Hematopoietic multipotent progenitor cell treated with erythropoietin and hydrocortisone succinate and interleukin-3 and kit ligand, for 15 days (in vitro differentiated cells): ENCODE data around the gene NTRK1.
A peak's percentile ranks its signal among the peaks of the same experiment; 100 is the strongest.

ENCODE experiments used
- DNase-seq: peaks from one replicate; pipeline ENCODE4 v3.0.0-alpha.2; 2015; ENCODE audit warnings: low spot score

The NTRK1 gene

DNA sequence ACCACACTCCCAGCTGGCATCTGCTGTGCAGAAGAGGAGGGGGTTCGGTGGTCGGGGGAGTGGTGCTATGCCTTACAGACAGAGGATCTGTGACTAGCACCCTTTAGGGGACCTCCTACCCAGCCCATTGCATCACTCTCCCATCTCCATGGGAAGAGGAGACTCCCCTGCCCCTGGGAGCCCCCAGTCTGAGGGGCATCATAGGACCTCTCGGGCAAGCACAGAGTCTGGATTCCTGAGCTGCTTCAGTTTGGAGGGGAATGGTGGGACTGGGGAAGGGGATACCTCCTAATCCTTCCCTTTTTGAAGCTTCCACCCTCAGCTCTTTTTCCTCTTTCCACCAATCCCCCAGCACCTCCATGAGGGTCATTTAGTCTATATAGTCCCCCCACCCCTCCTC is 3.1 kb upstream of the NTRK1 start:
- no peak for DNase-seq

DNA sequence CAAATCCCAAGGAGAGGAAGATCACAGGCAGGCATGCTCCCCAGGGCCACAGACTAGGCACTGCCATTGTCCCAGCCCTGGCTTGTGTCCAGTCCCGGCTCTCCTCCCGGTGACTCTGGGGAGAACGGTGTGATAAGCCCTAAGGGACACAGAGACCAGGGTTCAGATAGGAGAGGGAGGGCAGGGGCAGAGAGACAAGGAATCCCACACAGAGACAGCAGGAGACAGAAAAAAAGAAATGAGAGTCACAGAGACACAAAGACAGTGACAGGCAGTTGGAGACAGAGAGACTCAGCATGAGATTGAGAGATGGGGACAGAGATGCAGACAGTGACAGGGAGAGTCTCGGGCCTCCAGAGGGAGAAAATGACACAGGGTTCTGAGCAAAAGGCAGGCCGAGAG is 2.1 kb upstream of the NTRK1 start:
- no peak for DNase-seq

DNA sequence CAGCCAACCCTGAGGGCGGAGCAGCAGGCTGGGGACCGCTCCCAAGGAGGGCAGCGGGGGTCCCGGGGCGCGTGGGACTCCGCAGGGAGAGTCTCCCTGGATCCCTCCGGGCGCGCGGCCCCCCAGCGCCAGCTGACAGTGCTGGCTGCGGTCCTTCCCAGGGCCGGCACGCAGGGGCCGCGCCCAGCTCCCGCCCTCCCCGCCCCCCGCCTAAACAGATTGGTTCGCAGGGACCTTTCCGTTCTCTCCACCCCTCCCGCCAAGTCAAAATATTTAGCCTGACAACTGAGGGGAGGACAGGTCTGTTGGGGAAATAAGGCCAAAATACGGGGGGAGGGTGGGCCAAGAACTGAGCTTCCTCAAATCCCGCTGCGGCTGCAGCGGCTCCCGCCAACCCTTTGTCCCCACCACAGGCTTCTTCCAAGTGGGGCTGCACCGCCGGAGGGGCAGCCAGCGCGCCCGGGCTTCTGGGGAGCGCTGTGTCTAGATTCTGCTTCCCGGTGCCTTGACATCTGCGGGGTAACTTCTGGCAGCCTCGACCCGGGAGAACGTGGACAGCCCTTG is 1.6 kb upstream of the NTRK1 start, which contains the start of gene INSRR:
TSS of gene INSRR (minus strand) at position 159 of the 564 bp plus-strand sequence. CDS start 496 bp downstream, outside the sequence.
- no peak for DNase-seq

DNA sequence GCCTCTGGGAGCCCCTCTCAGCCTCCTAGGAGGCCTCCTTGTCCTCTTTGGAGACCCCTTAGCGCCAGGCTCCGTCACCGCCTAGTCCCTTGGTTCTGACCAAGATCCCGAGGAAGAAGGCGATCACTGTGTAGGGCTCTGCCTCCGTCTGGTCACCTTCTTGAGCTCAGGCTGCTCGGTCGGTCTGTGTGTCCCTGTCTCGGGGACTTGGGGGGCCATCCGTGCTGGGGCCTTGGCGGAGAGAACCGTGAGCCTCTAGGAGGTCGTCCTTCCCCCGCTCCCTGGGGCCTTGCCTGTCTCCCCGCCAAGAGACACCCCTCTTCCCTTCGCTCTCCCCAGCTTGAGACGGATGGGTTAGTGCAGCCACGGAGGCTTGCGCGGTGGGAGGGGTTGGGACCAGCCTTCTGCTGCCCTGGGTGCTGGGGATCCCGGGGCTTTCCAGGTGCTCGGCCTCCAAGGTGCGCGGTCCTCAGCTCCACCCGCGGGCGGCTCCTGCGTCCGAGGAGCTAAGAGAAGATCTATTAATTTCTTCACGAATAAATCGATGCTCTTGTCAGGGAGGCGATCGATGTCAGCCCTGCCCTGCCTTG is 1.0 kb upstream of the NTRK1 start:
- no peak for DNase-seq

DNA sequence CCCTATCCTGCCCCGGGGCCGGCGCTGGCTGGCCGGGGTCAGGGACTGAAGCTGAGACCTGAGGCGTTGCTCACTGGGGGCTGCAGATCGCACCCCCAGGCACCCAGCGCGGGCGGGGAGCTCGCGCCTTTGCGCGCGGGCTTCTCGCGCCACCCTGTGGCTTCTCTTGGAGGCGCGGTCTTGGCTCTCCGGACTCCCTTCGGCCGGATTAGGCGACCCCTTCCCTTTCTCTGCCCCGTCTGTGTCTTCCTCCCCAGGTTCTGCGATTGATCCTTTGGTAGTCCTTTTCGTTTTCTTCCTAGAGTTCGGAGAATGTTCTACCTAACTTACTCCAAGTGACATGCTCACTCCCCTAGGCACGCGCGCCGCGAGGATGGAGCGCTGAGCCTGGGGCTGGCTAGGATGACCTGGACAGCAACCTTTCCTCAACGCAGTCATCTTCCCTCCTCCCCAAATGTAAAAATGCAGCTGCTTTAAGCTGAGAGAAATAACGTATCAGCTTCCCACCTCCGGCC is 495 bp upstream of the NTRK1 start:
- peak; percentile 46 for DNase-seq

DNA sequence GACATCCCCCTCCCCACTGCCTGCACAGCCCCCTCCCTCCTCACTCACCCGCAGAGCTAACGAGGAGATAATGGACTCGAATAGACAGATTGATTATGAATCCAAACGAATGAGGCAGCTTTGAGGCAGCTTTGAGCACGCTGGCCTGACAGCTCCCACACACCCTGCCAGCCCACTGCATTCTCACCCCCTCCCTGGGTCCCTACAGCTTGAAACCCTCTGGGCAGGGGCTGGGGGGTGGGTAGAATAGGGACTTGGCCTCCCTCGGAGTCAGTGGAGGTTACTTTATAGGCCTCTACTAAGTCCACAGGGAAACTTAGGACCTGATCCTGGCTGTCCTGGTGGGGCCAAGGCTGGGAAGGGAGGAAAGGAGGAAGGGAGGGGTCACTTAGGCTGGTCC is 1.9 kb downstream of the NTRK1 start:
- DNase-seq, result no peak

DNA sequence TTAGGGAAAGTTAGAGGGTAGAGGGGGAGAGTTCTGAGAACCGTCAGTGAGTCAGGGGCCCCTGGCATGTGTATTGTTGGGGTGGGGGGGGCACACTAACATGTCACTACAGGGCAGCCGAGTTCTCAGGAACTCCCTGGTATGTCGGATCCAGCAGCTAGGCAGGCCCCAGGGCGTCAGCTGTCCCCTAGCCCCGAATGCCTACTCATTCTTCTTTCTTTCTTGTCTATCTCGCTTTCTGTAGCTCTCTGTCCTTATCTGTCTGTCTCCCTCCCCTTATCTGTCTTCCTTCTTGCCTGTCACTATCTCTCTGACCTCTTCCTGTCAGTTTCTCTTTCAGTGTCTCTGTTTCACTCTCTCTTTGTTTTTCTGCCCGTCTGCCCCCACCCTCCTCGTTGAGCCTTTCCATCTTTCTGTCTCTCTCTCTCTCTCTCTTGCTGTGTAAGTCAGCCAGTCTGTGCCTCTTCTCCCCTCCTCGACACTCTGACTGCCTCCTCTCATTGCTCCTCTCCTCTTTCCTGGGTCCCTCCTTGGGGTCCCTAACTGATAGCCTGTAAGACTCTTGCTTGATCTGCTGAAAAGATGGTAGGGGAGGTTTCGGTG is 2.4 kb downstream of the NTRK1 start:
- peak; percentile 23 for DNase-seq

DNA sequence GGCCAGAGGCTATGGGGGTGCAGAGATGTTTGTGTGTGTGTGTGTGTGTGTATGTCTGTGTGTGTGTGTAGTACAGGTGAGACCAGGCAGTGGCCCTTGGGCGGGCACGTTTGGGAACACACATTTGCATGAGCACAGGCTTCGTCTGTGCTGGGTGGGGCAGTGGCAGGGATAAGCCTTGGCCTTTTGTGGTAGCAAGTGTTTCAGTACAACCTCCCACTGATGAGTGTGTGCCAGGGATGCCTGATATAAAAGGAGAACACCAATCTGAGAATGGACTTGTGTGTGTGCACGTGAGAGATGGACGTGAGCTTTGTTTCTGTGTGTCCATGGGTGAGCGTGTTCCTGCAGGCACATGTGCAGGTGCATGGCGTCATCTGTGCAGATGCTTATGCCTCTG is 3.0 kb downstream of the NTRK1 start:
- DNase-seq, result no peak

DNA sequence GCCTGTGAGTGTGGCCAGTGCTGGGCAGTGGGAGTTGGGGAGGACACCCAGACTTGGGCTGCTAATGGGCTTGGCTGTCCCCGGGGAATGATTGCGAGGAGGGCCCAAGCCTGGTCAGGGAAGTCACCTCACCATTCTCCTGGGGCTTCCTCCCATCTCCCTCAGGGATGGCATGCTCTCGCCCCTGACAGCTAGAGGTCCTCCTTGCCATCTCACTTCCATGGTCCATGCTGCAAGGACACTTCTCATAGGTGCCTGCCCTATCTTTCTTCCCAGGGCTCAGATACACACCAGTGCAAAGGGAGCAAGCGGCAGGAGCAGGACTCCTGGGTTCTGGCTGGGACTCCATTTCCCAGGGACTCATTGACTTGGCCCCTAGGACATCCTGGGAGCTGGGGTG is 4.1 kb downstream of the NTRK1 start:
- no peak for DNase-seq

DNA sequence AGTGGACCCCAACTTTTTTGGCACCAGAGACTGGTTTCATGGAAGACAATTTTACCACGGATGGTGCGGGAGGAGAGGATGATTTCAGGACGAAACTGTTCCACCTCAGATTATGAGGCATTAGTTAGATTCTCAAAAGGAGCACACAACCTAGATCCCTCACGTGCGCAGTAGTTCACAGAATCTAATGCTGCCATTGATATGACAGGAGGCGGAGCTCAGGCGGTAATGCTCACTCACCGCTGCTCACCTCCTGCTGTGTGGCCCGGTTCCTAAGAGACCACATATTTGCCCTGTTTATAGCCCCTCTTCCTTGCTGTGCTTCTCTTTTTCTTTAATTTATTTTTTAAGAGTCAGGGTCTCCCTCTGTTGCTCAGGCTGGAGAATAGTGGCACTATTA is 4.6 kb downstream of the NTRK1 start:
- no peak for DNase-seq

DNA sequence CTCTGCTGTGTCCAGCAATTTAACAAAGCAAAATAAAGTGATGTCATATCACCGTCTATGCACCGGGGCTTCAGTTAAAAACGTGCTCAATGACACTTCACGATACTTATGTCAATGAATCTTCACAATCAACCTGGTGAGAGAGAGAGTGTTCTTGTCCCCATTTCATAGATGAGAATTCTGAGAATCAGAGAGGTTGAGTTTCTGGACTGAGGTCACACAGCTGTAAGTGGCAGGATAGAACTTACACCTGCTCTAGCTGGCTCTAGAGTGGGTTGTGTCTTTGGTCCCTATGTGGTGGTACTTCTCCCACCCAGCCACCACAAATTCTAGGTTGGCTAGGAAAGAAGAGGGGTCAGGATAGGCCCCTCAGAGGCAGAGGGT is 5.2 kb downstream of the NTRK1 start:
- DNase-seq, result no peak

DNA sequence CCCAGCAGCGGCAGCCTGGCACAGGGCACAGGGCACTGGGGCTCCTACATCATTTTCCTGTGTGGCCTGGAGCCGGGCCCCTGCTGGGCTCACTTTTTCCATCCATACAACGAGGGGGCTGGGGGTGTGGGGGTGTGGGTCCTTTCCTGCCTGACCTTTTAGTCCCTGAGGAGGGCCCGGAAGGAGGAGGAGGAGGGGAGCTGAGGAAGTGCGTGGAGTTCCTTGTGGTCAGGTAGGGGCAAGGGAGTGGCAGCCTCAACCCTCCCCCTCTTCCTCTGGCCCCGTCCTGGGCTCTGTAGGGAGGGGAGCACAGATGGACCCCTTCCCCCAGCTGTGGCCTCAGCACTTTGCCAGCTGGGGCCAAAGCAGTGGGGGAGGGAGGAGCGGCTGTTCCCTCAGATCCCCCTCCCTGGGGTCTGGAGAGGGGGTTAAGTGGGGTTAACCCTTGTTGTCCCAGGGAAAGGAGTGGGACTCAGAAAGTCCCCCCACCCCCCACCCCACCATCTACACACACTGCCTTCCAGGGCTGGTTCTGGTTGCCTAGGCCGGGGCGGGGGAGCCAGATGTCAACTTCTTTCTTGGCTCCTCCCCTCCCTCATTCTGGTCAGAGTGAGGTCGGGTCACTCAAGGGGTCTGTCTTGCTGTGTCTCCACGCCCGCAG is 5.7 kb downstream of the NTRK1 start:
- no peak for DNase-seq

DNA sequence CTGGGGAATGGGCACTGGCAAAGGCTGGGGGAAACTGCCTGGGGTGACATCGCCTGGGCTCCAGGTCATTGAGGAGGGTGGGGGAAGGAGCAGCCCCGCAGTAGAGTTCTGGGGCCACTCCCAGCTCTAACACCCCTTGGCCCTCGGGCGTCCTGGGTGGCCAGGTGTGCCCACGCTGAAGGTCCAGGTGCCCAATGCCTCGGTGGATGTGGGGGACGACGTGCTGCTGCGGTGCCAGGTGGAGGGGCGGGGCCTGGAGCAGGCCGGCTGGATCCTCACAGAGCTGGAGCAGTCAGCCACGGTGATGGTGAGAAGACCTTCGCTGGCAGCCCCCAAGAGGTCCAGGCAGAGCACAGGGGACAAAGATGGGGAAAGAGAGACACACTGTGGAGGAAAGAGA is 7.7 kb downstream of the NTRK1 start:
- DNase-seq, result no peak

DNA sequence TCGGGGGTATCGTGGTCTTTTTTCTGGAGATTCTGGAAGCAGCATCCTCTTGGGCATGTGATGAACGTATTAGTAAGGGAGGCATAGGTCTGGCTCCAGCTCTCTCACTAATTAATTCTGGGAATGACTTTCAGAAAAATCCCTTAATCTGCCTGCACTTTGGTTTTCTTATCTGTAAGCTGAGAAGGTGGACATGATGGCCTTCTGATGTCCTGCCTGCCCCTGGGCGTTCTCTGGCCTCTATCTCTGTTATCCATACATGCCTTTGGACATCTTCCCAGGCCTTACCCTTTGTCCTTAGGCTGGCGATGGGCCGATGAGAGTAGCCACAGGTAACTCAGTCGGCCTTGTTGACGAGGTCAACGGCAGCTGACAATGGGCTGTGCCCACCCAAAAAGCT is 8.8 kb downstream of the NTRK1 start:
- no peak for DNase-seq

DNA sequence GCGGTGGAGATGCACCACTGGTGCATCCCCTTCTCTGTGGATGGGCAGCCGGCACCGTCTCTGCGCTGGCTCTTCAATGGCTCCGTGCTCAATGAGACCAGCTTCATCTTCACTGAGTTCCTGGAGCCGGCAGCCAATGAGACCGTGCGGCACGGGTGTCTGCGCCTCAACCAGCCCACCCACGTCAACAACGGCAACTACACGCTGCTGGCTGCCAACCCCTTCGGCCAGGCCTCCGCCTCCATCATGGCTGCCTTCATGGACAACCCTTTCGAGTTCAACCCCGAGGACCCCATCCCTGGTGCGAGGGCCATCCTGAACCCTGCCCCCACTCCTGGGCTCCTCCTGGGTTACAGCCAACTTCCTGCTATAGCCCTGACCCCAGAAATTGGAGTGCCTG is 13.0 kb downstream of the NTRK1 start:
- no peak for DNase-seq

DNA sequence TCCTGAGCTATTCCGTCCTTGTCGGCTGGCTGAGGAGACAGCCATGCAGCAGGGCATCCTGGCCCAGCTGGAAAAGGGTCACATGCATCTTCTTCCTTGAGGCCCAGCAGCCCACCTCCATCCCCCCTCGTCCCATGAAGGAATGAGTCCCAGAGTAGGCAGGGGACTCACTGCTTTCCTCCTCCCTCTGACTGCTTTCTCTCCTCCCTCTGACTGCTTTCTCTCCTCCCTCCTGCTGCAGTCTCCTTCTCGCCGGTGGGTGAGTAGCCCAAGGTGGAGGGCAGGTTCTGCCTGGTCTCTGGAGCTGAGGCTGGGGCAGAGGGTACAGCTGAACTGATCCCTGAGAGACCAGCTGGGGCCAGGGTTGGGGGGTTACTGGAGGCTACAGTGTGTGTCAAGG is 13.5 kb downstream of the NTRK1 start:
- DNase-seq, result no peak

DNA sequence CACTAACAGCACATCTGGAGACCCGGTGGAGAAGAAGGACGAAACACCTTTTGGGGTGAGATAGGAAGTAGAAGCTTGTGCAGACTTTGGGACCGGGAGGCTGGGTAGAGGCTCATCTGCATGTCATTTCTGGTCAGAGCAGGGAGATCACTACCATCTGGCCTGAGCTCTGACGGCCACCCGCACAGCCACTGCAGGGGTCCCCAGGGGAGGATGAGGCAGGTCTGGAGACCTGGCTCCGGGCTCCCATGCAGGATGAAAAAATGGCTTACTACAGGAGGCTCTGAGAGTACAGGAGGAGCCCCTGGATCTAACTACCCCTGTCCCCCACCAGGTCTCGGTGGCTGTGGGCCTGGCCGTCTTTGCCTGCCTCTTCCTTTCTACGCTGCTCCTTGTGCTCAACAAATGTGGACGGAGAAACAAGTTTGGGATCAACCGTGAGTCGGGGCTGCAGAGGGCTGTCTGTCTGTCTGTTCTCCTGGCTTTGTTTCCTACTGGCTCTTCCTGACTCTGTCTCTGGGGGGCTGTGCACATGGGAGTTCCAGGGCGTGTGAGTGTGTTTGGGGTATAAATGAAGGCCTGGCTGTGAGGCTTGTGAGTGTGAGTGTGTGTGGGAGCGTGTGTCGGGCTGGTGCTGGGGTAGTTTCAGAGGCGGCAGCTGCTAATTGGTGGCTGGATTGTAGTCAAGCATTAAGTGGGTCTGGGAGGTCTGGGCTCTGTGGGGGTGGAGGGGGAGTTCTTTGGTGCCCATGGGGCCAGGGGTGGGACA is 14.1 kb downstream of the NTRK1 start:
- DNase-seq, result no peak

DNA sequence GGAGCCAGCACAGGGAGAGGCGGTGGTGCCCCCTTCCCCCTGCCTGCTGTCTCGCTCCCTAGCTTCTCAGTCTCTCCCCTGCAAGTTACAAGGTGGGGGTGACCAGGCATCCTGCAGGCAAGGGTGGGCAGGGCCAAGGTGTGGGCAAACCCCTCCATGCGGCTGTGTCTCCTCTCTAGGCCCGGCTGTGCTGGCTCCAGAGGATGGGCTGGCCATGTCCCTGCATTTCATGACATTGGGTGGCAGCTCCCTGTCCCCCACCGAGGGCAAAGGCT is 14.6 kb downstream of the NTRK1 start:
- no peak for DNase-seq

DNA sequence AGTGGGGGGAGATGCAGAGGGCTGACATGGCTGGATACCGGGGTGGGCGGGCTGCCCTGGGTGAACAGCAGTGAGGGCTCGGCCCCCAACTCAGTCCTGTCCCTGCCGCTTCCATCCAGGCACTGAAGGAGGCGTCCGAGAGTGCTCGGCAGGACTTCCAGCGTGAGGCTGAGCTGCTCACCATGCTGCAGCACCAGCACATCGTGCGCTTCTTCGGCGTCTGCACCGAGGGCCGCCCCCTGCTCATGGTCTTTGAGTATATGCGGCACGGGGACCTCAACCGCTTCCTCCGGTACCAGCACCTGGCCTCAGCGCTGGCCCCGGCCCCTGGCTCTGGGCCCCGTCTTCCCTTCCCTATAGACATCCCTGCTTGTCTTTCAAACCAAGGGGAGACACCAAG is 15.6 kb downstream of the NTRK1 start:
- no peak for DNase-seq

DNA sequence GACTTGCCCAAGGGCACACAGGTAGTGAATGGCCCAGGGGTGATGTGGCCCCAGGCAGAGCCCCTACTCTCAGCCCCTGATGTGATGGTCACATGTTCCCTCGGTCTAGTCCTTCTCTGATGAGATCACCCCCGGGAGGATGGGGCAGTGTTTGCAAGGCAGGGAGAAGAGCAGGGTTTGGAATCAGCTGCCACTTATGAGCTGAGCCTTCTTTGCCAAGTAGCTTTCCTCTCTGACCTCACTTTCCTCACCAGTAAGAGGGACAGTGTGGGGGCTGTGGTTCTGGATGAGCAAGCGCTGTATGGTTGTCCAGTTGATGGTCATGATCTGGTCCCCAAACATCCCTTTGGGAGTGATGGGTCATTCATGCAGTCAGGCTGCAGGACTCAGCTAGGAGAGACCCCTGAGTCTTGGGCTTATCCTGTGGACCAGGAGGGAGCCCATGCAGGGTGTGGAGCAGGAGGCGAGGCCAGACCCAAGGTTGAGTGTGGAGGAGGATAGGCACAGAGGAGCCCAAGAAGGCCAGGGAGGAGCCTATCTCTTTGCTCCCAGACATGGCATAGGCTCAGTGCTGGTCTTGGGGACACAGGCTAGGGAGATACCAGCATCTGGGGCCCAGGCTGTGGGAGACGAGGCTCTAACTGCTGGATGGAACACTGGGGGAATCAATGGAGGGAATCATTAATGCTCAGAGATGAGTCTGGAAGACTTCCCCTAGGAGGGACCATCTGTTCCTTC is 16.9 kb downstream of the NTRK1 start:
- DNase-seq, result peak; percentile 79

DNA sequence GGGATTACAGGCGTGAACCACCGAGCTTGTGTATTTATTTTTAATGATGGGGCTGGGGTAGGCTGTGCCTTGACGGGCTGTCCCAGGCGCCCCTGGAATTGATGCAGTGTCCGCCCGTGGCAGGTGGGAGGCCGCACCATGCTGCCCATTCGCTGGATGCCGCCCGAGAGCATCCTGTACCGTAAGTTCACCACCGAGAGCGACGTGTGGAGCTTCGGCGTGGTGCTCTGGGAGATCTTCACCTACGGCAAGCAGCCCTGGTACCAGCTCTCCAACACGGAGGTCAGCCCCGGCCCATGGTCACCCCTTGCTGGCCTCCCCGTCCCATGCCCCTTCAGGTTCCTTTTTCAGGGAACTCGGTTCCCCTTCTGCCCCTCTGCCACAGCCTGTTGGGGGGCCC is 19.2 kb downstream of the NTRK1 start:
- DNase-seq, result no peak

DNA sequence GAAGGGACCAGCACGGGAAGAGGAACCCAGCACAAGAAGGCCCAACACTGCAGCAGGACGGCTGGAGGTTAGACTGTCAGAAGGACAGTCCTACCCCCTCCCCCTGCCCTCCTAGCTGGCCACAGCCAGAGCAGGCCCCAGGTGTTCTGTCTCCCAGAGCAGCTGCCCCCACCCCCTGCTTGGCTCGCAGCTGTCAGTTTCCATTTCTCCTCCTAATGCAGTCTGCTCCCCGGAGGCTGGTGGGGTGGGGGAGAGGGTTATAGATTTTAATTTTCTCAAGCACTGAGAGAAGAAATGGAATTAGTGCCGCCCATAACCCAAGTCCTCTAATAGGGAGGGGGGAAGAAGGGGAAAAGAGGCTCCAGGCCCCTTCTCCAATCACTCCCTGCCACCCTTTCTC is 19.8 kb downstream of the NTRK1 start:
- no peak for DNase-seq
